H9 (cell line): ENCODE measurements around the gene KIF4A. TPM values are rescaled to one million over a fixed set of nuclear protein-coding genes. Genes with fewer than 3 reads are reported as not detected.

Source experiments
- DNase-seq: peaks from one replicate; pipeline ENCODE4 v3.0.0-alpha.2; 2017
- H2AFZ ChIP-seq: one replicate; pipeline ENCODE4 v1.6.1; 2013; ENCODE audit warnings: mild to moderate bottlenecking, low read length, control low read depth, moderate library complexity
- H2AK5ac ChIP-seq: 2 replicates; pipeline ENCODE4 v1.6.1; 2013; ENCODE audit warnings: low read length, control low read depth, mixed read lengths; ENCODE audit not compliant: insufficient read length
- H2BK120ac ChIP-seq: one replicate; pipeline ENCODE4 v1.6.1; 2013; ENCODE audit warnings: low read depth, mild to moderate bottlenecking, low read length, control low read depth, inconsistent platforms; ENCODE audit not compliant: poor library complexity, severe bottlenecking
- H2BK12ac ChIP-seq: 2 replicates; pipeline ENCODE4 v1.6.1; 2013; ENCODE audit warnings: low read length, control low read depth, mixed read lengths, low read depth; ENCODE audit not compliant: insufficient read length
- H2BK15ac ChIP-seq: 2 replicates; pipeline ENCODE4 v1.6.1; 2013; ENCODE audit warnings: low read depth, low read length, control low read depth
- H2BK20ac ChIP-seq: one replicate; pipeline ENCODE4 v1.6.1; 2013; ENCODE audit warnings: low read depth, mild to moderate bottlenecking, low read length, control low read depth, inconsistent platforms; ENCODE audit not compliant: poor library complexity, severe bottlenecking
- H2BK5ac ChIP-seq: 2 replicates; pipeline ENCODE4 v1.6.1; 2013; ENCODE audit warnings: low read length, control low read depth, mixed read lengths; ENCODE audit not compliant: insufficient read length
- H3K14ac ChIP-seq: 2 replicates; pipeline ENCODE4 v1.6.1; 2013; ENCODE audit warnings: low read length, control low read depth; ENCODE audit not compliant: insufficient read depth
- H3K18ac ChIP-seq: 2 replicates; pipeline ENCODE4 v1.6.1; 2013; ENCODE audit warnings: low read depth, mild to moderate bottlenecking, mixed read lengths, low read length, control low read depth; ENCODE audit not compliant: insufficient read length
- H3K23ac ChIP-seq: 2 replicates; pipeline ENCODE4 v1.6.1; 2013; ENCODE audit warnings: low read length, control low read depth, mixed read lengths, low read depth; ENCODE audit not compliant: insufficient read length
- H3K23me2 ChIP-seq: 2 replicates; pipeline ENCODE4 v1.6.1; 2013; ENCODE audit warnings: low read depth, mild to moderate bottlenecking, mixed read lengths, low read length, control low read depth; ENCODE audit not compliant: insufficient read length, poor library complexity, severe bottlenecking
- H3K27ac ChIP-seq: 2 replicates; pipeline ENCODE4 v1.5.1; 2013; ENCODE audit warnings: low read length, control low read depth, mixed read lengths, low read depth; ENCODE audit not compliant: insufficient read length
- H3K27me3 ChIP-seq: 2 replicates; pipeline ENCODE4 v1.6.1; 2013; ENCODE audit warnings: low read length, control low read depth, inconsistent platforms; ENCODE audit not compliant: insufficient read depth
- H3K4ac ChIP-seq: 2 replicates; pipeline ENCODE4 v1.6.1; 2013; ENCODE audit warnings: low read depth, mild to moderate bottlenecking, control low read depth, inconsistent platforms, low read length, moderate library complexity
- H3K4me1 ChIP-seq: 2 replicates; pipeline ENCODE4 v1.6.1; 2013; ENCODE audit warnings: low read length, control low read depth, inconsistent platforms; ENCODE audit not compliant: insufficient read depth
- H3K4me2 ChIP-seq: 2 replicates; pipeline ENCODE4 v1.6.1; 2013; ENCODE audit warnings: low read length, control low read depth, mixed read lengths; ENCODE audit not compliant: insufficient read length, insufficient read depth
- H3K56ac ChIP-seq: 2 replicates; pipeline ENCODE4 v1.6.1; 2013; ENCODE audit warnings: low read depth, mild to moderate bottlenecking, mixed read lengths, low read length, control low read depth; ENCODE audit not compliant: insufficient read length
- H3K79me1 ChIP-seq: 2 replicates; pipeline ENCODE4 v1.6.1; 2013; ENCODE audit warnings: low read depth, mild to moderate bottlenecking, moderate library complexity, low read length, control low read depth, inconsistent platforms; ENCODE audit not compliant: insufficient read depth, poor library complexity, severe bottlenecking
- H3K79me2 ChIP-seq: 2 replicates; pipeline ENCODE4 v1.6.1; 2013; ENCODE audit warnings: low read length, control low read depth, inconsistent platforms; ENCODE audit not compliant: insufficient read depth
- H3K9ac ChIP-seq: 2 replicates; pipeline ENCODE4 v1.6.1; 2013; ENCODE audit warnings: low read length, control low read depth, mixed read lengths; ENCODE audit not compliant: insufficient read length; ENCODE audit errors: extremely low read depth
- H3K9me3 ChIP-seq: one replicate; pipeline ENCODE4 v1.6.1; 2013; ENCODE audit warnings: low read depth, low read length, inconsistent platforms; ENCODE audit not compliant: control insufficient read depth
- H3T11ph ChIP-seq: one replicate; pipeline ENCODE4 v1.6.1; 2013; ENCODE audit warnings: mild to moderate bottlenecking, low read length, control low read depth, inconsistent platforms
- H4K20me1 ChIP-seq: one replicate; pipeline ENCODE4 v1.6.1; 2013; ENCODE audit not compliant: control insufficient read depth, insufficient read length, insufficient read depth
- H4K5ac ChIP-seq: 2 replicates; pipeline ENCODE4 v1.6.1; 2013; ENCODE audit warnings: low read depth, mild to moderate bottlenecking, mixed read lengths, low read length, control low read depth; ENCODE audit not compliant: insufficient read length
- H4K8ac ChIP-seq: replicated peaks from 2 replicates; pipeline ENCODE4 v1.6.1; 2013; ENCODE audit warnings: low read length, control low read depth, mixed read lengths, low read depth; ENCODE audit not compliant: insufficient read length
- H4K91ac ChIP-seq: 2 replicates; pipeline ENCODE4 v1.6.1; 2013; ENCODE audit warnings: low read depth, mild to moderate bottlenecking, moderate library complexity, mixed read lengths, low read length, control low read depth; ENCODE audit not compliant: insufficient read length
- H3K27ac Mint-ChIP-seq, 3 experiments: 2 replicates in 2 of 3; 3 replicates in 1 of 3; pipeline ENCODE4 v1.8.0; 2020 to 2021; ENCODE audit warnings: mixed read lengths in 3 of 3, mild to moderate bottlenecking in 1 of 3, moderate library complexity in 1 of 3
- H3K27me3 Mint-ChIP-seq: 2 replicates; pipeline ENCODE4 v1.8.0; 2021; ENCODE audit warnings: low read depth, mild to moderate bottlenecking, moderate library complexity, mixed read lengths
- H3K36me3 Mint-ChIP-seq, 3 experiments: 2 replicates in 2 of 3; 3 replicates in 1 of 3; pipeline ENCODE4 v1.8.0; 2020 to 2021; ENCODE audit warnings: low read depth in 3 of 3, mixed read lengths in 3 of 3; ENCODE audit not compliant: insufficient read depth in 1 of 3
- H3K4me1 Mint-ChIP-seq, 2 experiments: 2 replicates each; pipeline ENCODE4 v1.8.0; 2020; ENCODE audit warnings: mixed read lengths in 2 of 2
- H3K4me3 Mint-ChIP-seq, 2 experiments: 2 replicates in 1 of 2; 3 replicates in 1 of 2; pipeline ENCODE4 v1.8.0; 2020 to 2021; ENCODE audit warnings: mild to moderate bottlenecking in 2 of 2, mixed read lengths in 2 of 2, moderate library complexity in 1 of 2
- H3K9me3 Mint-ChIP-seq, 2 experiments: 2 replicates in 1 of 2; 3 replicates in 1 of 2; pipeline ENCODE4 v1.8.0; 2020; ENCODE audit warnings: mild to moderate bottlenecking in 2 of 2, mixed read lengths in 2 of 2, moderate library complexity in 1 of 2
- CTCF ChIP-seq: fragments of 200-600 bp; sonication (generic); conservative IDR thresholded peaks from 3 replicates; pipeline ENCODE4 v1.8.0; 2021; ENCODE audit warnings: antibody characterized with exemption, mild to moderate bottlenecking
- WGBS: extraction: QIAGEN DNeasy Blood & Tissue Kit; methylation state at CpG from one replicate; pipeline ENCODE4 v1.1.7; 2013; ENCODE audit warnings: missing lambda C conversion rate, low lambda C conversion rate, mixed read lengths; ENCODE audit not compliant: insufficient read length; ENCODE audit errors: extremely low coverage; 5-methylcytosine and 5-hydroxymethylcytosine counted together
- total RNA-seq: library from RNA; stranded (reverse); gene quantifications from 2 replicates; pipeline ENCODE4 v1.2.1, GENCODE V29; 2021

KIF4A gene
- total RNA-seq, 1 experiment from 2014 or later: 41.8 TPM

GRCh38 chrX:70257423-70258288, 32.2 kb upstream of the KIF4A start:
- Histone ChIP-seq H2AK5ac (no peak overlapping the region), H3K4me1 (no peaks in the 10 kb centered on the region), H3K4me2 (no peak overlapping the region), H4K8ac (no peak overlapping the region), H2BK120ac (no peak overlapping the region), H3K9ac (no peak overlapping the region), H4K20me1 (no peaks in the 10 kb centered on the region), H3K27me3 (no peaks in the 10 kb centered on the region), H2BK12ac (no peak overlapping the region), H3K4ac (no peak overlapping the region), H4K91ac (no peak overlapping the region), H2BK15ac (no peak overlapping the region), H2BK20ac (no peak overlapping the region), H3K14ac (no peak overlapping the region), H3K79me1 (no peaks in the 10 kb centered on the region), H2AFZ (no peak overlapping the region), H3K23me2 (no peaks in the 10 kb centered on the region), H3K56ac (no peak overlapping the region), H2BK5ac (no peak overlapping the region), H3T11ph (no peak overlapping the region), H4K5ac (no peak overlapping the region), H3K18ac (no peak overlapping the region), H3K79me2 (no peaks in the 10 kb centered on the region), H3K27ac (no peak overlapping the region), H3K23ac (no peak overlapping the region), H3K9me3 (peaks cover 54% of the 10 kb centered on the region)
- Mint-ChIP-seq H3K9me3 (peaks cover 72 to 73% of the 10 kb centered on the region in 2 experiments), H3K27ac (no peak overlapping the region), H3K4me1 (peaks cover 10 to 13% of the 10 kb centered on the region in 2 experiments), H3K27me3 (no peaks in the 10 kb centered on the region), H3K36me3 (peaks cover 0 to 5% (median 4%) of the 10 kb centered on the region in 3 experiments; a peak in 3 of 7 replicates), H3K4me3 (no peak overlapping the region)
- TF ChIP-seq CTCF: no peak
- no CpG with 5 or more reads among the region's 5 CpGs for WGBS
- no peak for DNase-seq
